ENCODE measurements around the gene KRTAP29-1.

GRCh38 chr17:41302981-41303380, 330 bp upstream of the KRTAP29-1 start:
- TF ChIP-seq CTCF (IDR thresholded peaks at IDR 0.05) (no peak), FOXJ3 (CRISPR knock-in tag; IDR thresholded peaks at IDR 0.05; ENCODE audit: borderline replicate concordance) (no peak), ZNF263 (CRISPR knock-in tag; IDR thresholded peaks at IDR 0.05; ENCODE audit: low read depth) (no peak), CREB1 (CRISPR knock-in tag; IDR thresholded peaks at IDR 0.05) (no peak), USF2 (CRISPR knock-in tag; IDR thresholded peaks at IDR 0.05) (no peak), ATF2 (CRISPR knock-in tag; IDR thresholded peaks at IDR 0.05; ENCODE audit: borderline replicate concordance, low read depth) (no peak)

Measured in WTC11 (cell line).